GM12878 (cell line): ENCODE measurements around the gene ASH1L. TPM values are rescaled to one million over a fixed set of nuclear protein-coding genes. Genes with fewer than 3 reads are reported as not detected.

Experiments used
- BRCA1 ChIP-seq: IDR thresholded peaks from 2 replicates; pipeline ENCODE4 v1.6.1; 2011; ENCODE audit warnings: low read depth, low read length, improper control_type of control experiment
- CBX3 ChIP-seq: fragments of 200-600 bp; sonication (generic); IDR thresholded peaks from 2 replicates; pipeline ENCODE4 v1.6.1; 2016; ENCODE audit warnings: low read depth, borderline replicate concordance
- CBX5 ChIP-seq: sonication (generic); IDR thresholded peaks from 2 replicates; pipeline ENCODE4 v1.6.1; 2016; ENCODE audit warnings: low read depth, moderate library complexity, mild to moderate bottlenecking, inconsistent platforms
- MEF2A ChIP-seq: IDR thresholded peaks from 2 replicates; pipeline ENCODE4 v1.6.1; 2011; ENCODE audit warnings: low read depth, mild to moderate bottlenecking, low read length, moderate library complexity; ENCODE audit not compliant: insufficient read depth
- MYB ChIP-seq: fragments of 150-350 bp; IDR thresholded peaks from 2 replicates; pipeline ENCODE4 v1.6.1; 2014; ENCODE audit warnings: mild to moderate bottlenecking, low read depth, low read length, borderline replicate concordance
- NBN ChIP-seq: fragments of 450-650 bp; IDR thresholded peaks from 2 replicates; pipeline ENCODE4 v1.6.1; 2016
- SIN3A ChIP-seq: IDR thresholded peaks from 2 replicates; pipeline ENCODE4 v1.6.1; 2012; ENCODE audit warnings: low read depth, low read length, improper control_type of control experiment
- STAT3 ChIP-seq: IDR thresholded peaks from 2 replicates; pipeline ENCODE4 v1.6.1; 2011; ENCODE audit warnings: low read depth, low read length, improper control_type of control experiment
- TCF12 ChIP-seq: IDR thresholded peaks from 2 replicates; pipeline ENCODE4 v1.6.1; 2011; ENCODE audit warnings: low read depth, mild to moderate bottlenecking, low read length
- ZNF24 ChIP-seq: fragments of 450-650 bp; IDR thresholded peaks from 2 replicates; pipeline ENCODE4 v1.6.1; 2017; ENCODE audit warnings: antibody characterized with exemption, mild to moderate bottlenecking
- polyA plus RNA-seq, 11 experiments: library from polyadenylated mRNA; depleted of rRNA in 4 of 11; unstranded in 6 of 11; stranded (reverse) in 5 of 11; fragments of >200 nt; fragmentation: Nextera tagmentation in 4 of 11; fragmentation: Illumina TruSeq in 1 of 11; extraction: Ambion mirVana in 4 of 11; extraction: Trizol in 1 of 11; gene quantifications; 1 replicate in 1 of 11; 2 replicates in 10 of 11; pipeline versions ENCODE4 v1.2.1 to v1.2.3, GENCODE V29; 2011 to 2016; ENCODE audit warnings: inconsistent platforms in 2 of 11, missing spikeins in 2 of 11, low read depth in 1 of 11
- total RNA-seq, 4 experiments: library from RNA; depleted of rRNA in 3 of 4; stranded (reverse); fragments of >200 nt in 3 of 4; fragmentation: Illumina TruSeq in 1 of 4; extraction: Trizol in 1 of 4; gene quantifications; 2 replicates each; pipeline versions ENCODE4 v1.2.1 to v1.2.3, GENCODE V29; 2013 to 2021
- TF ChIP-seq, protein P1 (sequence below): fragments of 450-650 bp; formaldehyde crosslinking; IDR thresholded peaks from 2 replicates; pipeline ENCODE4 v1.4.0; 2022; ENCODE audit warnings: mild to moderate bottlenecking, moderate library complexity
- TF ChIP-seq, protein P2 (sequence below): IDR thresholded peaks from 2 replicates; pipeline ENCODE4 v1.6.1; 2012; ENCODE audit warnings: low read length, inconsistent platforms
- TF ChIP-seq, protein P3 (sequence below): fragments of 450-650 bp; IDR thresholded peaks from 2 replicates; pipeline ENCODE4 v1.6.1; 2014; ENCODE audit warnings: mild to moderate bottlenecking
- TF ChIP-seq, protein P4 (sequence below): IDR thresholded peaks from 2 replicates; pipeline ENCODE4 v1.6.1; 2012; ENCODE audit warnings: mild to moderate bottlenecking, low read depth, low read length
- TF ChIP-seq, protein P5 (sequence below): fragments of 450-650 bp; IDR thresholded peaks from 2 replicates; pipeline ENCODE4 v1.6.1; 2017; ENCODE audit warnings: borderline replicate concordance
- TF ChIP-seq, protein P6 (sequence below), 3 experiments: IDR thresholded peaks in 2 of 3; conservative IDR thresholded peaks in 1 of 3; 2 replicates each; pipeline ENCODE4 v1.5.1; 2011; ENCODE audit warnings: low read depth in 3 of 3, low read length in 3 of 3, mild to moderate bottlenecking in 3 of 3, control low read depth in 2 of 3, moderate library complexity in 2 of 3, inconsistent platforms in 1 of 3, mixed read lengths in 1 of 3; ENCODE audit not compliant: control insufficient read depth in 2 of 3, insufficient read depth in 1 of 3; ENCODE audit errors: extremely low read depth in 1 of 3

ASH1L gene
- total and polyA plus RNA-seq, 10 of the 15 experiments (the other 5 are each of a cell fraction or from before 2014, with no cell fraction given) = 1.7 to 23.9 (median 16.6) TPM

DNA sequence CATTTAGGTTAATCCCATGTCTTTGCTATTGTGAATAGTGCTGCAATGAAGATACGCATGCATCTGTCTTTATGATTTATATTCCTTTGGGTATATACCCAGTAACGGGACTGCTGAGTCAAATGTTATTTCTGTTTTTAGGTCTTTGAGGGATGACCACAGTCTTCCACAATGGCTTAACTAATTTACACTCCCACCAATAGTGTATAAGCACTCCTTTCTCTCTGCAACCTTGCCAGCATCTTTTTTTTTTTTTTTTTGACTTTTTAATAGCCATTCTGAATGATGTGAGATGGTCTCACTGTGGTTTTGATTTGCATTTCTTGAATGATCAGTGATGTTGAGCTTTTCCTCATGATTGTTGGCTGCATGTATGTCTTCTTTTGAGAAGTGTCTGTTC is 33.5 kb downstream of the ASH1L start (continued):
- TF ChIP-seq, protein P1, sequence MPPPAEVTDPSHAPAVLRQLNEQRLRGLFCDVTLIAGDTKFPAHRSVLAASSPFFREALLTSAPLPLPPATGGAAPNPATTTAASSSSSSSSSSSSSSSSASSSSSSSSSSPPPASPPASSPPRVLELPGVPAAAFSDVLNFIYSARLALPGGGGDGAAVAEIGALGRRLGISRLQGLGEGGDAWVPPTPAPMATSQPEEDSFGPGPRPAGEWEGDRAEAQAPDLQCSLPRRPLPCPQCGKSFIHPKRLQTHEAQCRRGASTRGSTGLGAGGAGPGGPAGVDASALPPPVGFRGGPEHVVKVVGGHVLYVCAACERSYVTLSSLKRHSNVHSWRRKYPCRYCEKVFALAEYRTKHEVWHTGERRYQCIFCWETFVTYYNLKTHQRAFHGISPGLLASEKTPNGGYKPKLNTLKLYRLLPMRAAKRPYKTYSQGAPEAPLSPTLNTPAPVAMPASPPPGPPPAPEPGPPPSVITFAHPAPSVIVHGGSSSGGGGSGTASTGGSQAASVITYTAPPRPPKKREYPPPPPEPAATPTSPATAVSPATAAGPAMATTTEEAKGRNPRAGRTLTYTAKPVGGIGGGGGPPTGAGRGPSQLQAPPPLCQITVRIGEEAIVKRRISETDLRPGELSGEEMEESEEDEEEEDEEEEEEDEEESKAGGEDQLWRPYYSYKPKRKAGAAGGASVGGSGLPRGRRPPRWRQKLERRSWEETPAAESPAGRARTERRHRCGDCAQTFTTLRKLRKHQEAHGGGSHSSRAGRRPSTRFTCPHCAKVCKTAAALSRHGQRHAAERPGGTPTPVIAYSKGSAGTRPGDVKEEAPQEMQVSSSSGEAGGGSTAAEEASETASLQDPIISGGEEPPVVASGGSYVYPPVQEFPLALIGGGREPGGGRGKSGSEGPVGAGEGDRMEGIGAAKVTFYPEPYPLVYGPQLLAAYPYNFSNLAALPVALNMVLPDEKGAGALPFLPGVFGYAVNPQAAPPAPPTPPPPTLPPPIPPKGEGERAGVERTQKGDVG (CRISPR knock-in tag) = no peak
- TF ChIP-seq MEF2A (no peak), CBX5 (no peak; the same call in 1 of the 2 replicates), NBN (peak; percentile 64; the same call in 1 of the 2 replicates), SIN3A (no peak), MYB (no peak), CBX3 (no peak), ZNF24 (no peak), TCF12 (no peak), BRCA1 (no peak), STAT3 (no peak)
- TF ChIP-seq, protein P2, sequence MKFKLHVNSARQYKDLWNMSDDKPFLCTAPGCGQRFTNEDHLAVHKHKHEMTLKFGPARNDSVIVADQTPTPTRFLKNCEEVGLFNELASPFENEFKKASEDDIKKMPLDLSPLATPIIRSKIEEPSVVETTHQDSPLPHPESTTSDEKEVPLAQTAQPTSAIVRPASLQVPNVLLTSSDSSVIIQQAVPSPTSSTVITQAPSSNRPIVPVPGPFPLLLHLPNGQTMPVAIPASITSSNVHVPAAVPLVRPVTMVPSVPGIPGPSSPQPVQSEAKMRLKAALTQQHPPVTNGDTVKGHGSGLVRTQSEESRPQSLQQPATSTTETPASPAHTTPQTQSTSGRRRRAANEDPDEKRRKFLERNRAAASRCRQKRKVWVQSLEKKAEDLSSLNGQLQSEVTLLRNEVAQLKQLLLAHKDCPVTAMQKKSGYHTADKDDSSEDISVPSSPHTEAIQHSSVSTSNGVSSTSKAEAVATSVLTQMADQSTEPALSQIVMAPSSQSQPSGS = peak; percentile 44; the same call in 1 of the 2 replicates
- TF ChIP-seq, protein P3, sequence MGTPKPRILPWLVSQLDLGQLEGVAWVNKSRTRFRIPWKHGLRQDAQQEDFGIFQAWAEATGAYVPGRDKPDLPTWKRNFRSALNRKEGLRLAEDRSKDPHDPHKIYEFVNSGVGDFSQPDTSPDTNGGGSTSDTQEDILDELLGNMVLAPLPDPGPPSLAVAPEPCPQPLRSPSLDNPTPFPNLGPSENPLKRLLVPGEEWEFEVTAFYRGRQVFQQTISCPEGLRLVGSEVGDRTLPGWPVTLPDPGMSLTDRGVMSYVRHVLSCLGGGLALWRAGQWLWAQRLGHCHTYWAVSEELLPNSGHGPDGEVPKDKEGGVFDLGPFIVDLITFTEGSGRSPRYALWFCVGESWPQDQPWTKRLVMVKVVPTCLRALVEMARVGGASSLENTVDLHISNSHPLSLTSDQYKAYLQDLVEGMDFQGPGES = no peak
- TF ChIP-seq, protein P4, sequence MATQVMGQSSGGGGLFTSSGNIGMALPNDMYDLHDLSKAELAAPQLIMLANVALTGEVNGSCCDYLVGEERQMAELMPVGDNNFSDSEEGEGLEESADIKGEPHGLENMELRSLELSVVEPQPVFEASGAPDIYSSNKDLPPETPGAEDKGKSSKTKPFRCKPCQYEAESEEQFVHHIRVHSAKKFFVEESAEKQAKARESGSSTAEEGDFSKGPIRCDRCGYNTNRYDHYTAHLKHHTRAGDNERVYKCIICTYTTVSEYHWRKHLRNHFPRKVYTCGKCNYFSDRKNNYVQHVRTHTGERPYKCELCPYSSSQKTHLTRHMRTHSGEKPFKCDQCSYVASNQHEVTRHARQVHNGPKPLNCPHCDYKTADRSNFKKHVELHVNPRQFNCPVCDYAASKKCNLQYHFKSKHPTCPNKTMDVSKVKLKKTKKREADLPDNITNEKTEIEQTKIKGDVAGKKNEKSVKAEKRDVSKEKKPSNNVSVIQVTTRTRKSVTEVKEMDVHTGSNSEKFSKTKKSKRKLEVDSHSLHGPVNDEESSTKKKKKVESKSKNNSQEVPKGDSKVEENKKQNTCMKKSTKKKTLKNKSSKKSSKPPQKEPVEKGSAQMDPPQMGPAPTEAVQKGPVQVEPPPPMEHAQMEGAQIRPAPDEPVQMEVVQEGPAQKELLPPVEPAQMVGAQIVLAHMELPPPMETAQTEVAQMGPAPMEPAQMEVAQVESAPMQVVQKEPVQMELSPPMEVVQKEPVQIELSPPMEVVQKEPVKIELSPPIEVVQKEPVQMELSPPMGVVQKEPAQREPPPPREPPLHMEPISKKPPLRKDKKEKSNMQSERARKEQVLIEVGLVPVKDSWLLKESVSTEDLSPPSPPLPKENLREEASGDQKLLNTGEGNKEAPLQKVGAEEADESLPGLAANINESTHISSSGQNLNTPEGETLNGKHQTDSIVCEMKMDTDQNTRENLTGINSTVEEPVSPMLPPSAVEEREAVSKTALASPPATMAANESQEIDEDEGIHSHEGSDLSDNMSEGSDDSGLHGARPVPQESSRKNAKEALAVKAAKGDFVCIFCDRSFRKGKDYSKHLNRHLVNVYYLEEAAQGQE = no peak
- TF ChIP-seq, protein P5, sequence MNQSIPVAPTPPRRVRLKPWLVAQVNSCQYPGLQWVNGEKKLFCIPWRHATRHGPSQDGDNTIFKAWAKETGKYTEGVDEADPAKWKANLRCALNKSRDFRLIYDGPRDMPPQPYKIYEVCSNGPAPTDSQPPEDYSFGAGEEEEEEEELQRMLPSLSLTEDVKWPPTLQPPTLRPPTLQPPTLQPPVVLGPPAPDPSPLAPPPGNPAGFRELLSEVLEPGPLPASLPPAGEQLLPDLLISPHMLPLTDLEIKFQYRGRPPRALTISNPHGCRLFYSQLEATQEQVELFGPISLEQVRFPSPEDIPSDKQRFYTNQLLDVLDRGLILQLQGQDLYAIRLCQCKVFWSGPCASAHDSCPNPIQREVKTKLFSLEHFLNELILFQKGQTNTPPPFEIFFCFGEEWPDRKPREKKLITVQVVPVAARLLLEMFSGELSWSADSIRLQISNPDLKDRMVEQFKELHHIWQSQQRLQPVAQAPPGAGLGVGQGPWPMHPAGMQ = no peak
- TF ChIP-seq, protein P6, sequence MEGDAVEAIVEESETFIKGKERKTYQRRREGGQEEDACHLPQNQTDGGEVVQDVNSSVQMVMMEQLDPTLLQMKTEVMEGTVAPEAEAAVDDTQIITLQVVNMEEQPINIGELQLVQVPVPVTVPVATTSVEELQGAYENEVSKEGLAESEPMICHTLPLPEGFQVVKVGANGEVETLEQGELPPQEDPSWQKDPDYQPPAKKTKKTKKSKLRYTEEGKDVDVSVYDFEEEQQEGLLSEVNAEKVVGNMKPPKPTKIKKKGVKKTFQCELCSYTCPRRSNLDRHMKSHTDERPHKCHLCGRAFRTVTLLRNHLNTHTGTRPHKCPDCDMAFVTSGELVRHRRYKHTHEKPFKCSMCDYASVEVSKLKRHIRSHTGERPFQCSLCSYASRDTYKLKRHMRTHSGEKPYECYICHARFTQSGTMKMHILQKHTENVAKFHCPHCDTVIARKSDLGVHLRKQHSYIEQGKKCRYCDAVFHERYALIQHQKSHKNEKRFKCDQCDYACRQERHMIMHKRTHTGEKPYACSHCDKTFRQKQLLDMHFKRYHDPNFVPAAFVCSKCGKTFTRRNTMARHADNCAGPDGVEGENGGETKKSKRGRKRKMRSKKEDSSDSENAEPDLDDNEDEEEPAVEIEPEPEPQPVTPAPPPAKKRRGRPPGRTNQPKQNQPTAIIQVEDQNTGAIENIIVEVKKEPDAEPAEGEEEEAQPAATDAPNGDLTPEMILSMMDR (IDR thresholded peaks at IDR 0.05 in 2 of 3, conservative IDR thresholded peaks at IDR 0.05 in 1 of 3; ENCODE audit: control insufficient read depth in 2 of 3, extremely low read depth in 1 of 3, insufficient read depth in 1 of 3, low read depth in 3 of 3, low read length in 3 of 3) = no peak
